Aorta (tissue), 5 donors: ENCODE results near the gene ANKFY1. TPM values are rescaled to one million over a fixed set of nuclear protein-coding genes. Genes with fewer than 3 reads are reported as not detected.
A peak's percentile ranks its signal among the peaks of the same experiment; 100 is the strongest.

ENCODE experiments used
- ATAC-seq: fragments of 200-7000 bp; cut with Tn5 transposase; one replicate; pipeline ENCODE4 v1.9.1; 2022; ENCODE audit warnings: moderate library complexity; ENCODE audit not compliant: low FRiP score
- DNase-seq, 2 donors: peaks; one replicate each; pipeline ENCODE4 v3.0.0-alpha.2; 2020
- H3K27ac ChIP-seq, 2 donors: one replicate each; pipeline ENCODE4 v1.5.1; 2013; ENCODE audit warnings: low read length in 2 of 2, mild to moderate bottlenecking in 2 of 2, moderate library complexity in 2 of 2, control low read depth in 1 of 2, inconsistent platforms in 1 of 2, low read depth in 1 of 2
- H3K27me3 ChIP-seq, 2 donors: one replicate each; pipeline ENCODE4 v1.6.1; 2013; ENCODE audit warnings: control low read depth in 1 of 2, low read length in 1 of 2, mild to moderate bottlenecking in 1 of 2, moderate library complexity in 1 of 2; ENCODE audit not compliant: insufficient read depth in 2 of 2, control insufficient read depth in 1 of 2
- H3K36me3 ChIP-seq, 2 donors: one replicate each; pipeline ENCODE4 v1.6.1; 2013; ENCODE audit warnings: control low read depth in 1 of 2, low read length in 1 of 2, mild to moderate bottlenecking in 1 of 2; ENCODE audit not compliant: insufficient read depth in 2 of 2, control insufficient read depth in 1 of 2
- H3K4me1 ChIP-seq, 2 donors: one replicate each; pipeline ENCODE4 v1.6.1; 2013; ENCODE audit warnings: low read length in 2 of 2, control low read depth in 1 of 2, mild to moderate bottlenecking in 1 of 2, moderate library complexity in 1 of 2; ENCODE audit not compliant: insufficient read depth in 2 of 2, control insufficient read depth in 1 of 2
- H3K4me3 ChIP-seq, 2 donors: one replicate each; pipeline ENCODE4 v1.5.1; 2013; ENCODE audit warnings: low read length in 2 of 2, control low read depth in 1 of 2, mild to moderate bottlenecking in 1 of 2
- H3K9me3 ChIP-seq: one replicate; pipeline ENCODE4 v1.6.1; 2013; ENCODE audit warnings: mild to moderate bottlenecking, low read length; ENCODE audit not compliant: control insufficient read depth
- WGBS, 2 donors: extraction: QIAGEN DNeasy Blood & Tissue Kit; methylation state at CpG; one replicate each; pipeline ENCODE4 v1.1.7; 2013; 5-methylcytosine and 5-hydroxymethylcytosine counted together
- intact Hi-C, 2 donors: fragments of 100-400 bp; cut with DNase I; formaldehyde crosslinking; loops; one replicate each; pipeline versions ENCODE4 v1.14.2 to v1.15.0; 2022
- polyA plus RNA-seq, 2 donors: library from polyadenylated mRNA; stranded (reverse); fragments of 200-250 nt; gene quantifications; one replicate each; pipeline ENCODE4 v1.2.3, GENCODE V29; 2013
- total RNA-seq, 2 donors: library from RNA; stranded (reverse); fragmentation: NEBNext Ultra II Directional; extraction: Animal tissue kit (Norgen Biotek cat#: 25700); gene quantifications; one replicate each; pipeline ENCODE4 v1.2.1, GENCODE V29; 2021
- donor health status: healthy with polysubstance abuse.
- donor health status: Bipolar disorder and iron deficiency.
- donor health status: DM: no; HTN: no; CAD: no.
- donor health status: DM: no; HTN: no; CAD: no.
- donor health status: DM: yes; HTN: yes; CAD: no.

The ANKFY1 gene
- total and polyA plus RNA-seq, 4 donors: 4.5 to 71.6 (median 37.7) TPM

- no peaks in the 10 kb centered on the region for H3K9me3 ChIP-seq
- DNase-seq (peak in 1 of 2 donors; percentile 24), ATAC-seq (no peak)
- no peak overlapping the region for H3K4me3 ChIP-seq
- H3K27ac ChIP-seq: no peak overlapping the region
- 75 to 77% methylated on average over 8 of the region's 8 CpGs for WGBS, 2 donors
- intact Hi-C loops: loop anchor here in 1 of 2 donors (5.0 kb wide), 1 partner anchor 39 kb away; no protein-coding TSS in a partner anchor
- H3K27me3 ChIP-seq: no peaks in the 10 kb centered on the region
- H3K36me3 ChIP-seq: peaks cover 0 to 13% of the 10 kb centered on the region in 2 donors
- H3K4me1 ChIP-seq: no peaks in the 10 kb centered on the region
Measured at GRCh38 chr17:4186357-4186881, 77.4 kb downstream of the ANKFY1 start.

- no peak for ATAC-seq
- Histone ChIP-seq H3K4me3 (no peak overlapping the region), H3K4me1 (no peaks in the 10 kb centered on the region), H3K27ac (no peak overlapping the region), H3K9me3 (no peaks in the 10 kb centered on the region), H3K36me3 (peaks cover 0 to 13% of the 10 kb centered on the region in 2 donors), H3K27me3 (no peaks in the 10 kb centered on the region)
- DNase-seq: no peak
- intact Hi-C loops: loop anchor here in 1 of 2 donors (5.0 kb wide), 1 partner anchor 38 kb away; no protein-coding TSS in a partner anchor
- 92 to 94% methylated on average over 15 of the region's 15 CpGs for WGBS, 2 donors
Measured at GRCh38 chr17:4185656-4186055, 78.1 kb downstream of the ANKFY1 start.

- Histone ChIP-seq H3K4me1 (no peaks in the 10 kb centered on the region), H3K27ac (no peak overlapping the region), H3K27me3 (no peaks in the 10 kb centered on the region), H3K4me3 (no peak overlapping the region), H3K36me3 (peaks cover 0 to 13% of the 10 kb centered on the region in 2 donors), H3K9me3 (no peaks in the 10 kb centered on the region)
- peak in 1 of 2 donors; percentile 53 for DNase-seq
- no peak for ATAC-seq
- 80 to 85% methylated on average over 18 of the region's 18 CpGs for WGBS, 2 donors
- intact Hi-C loops: loop anchor here in 1 of 2 donors (5.0 kb wide), 1 partner anchor 38 kb away; no protein-coding TSS in a partner anchor
Measured at GRCh38 chr17:4184811-4185210, 79.0 kb downstream of the ANKFY1 start.

GRCh38 chr17:4182043-4182442 is 81.7 kb downstream of the ANKFY1 start:
- peak in 1 of 2 donors; percentile 31 for DNase-seq
- no peaks in the 10 kb centered on the region for H3K9me3 ChIP-seq
- 58 to 68% methylated on average over 8 of the region's 8 CpGs for WGBS, 2 donors
- no peak for ATAC-seq
- H3K36me3 ChIP-seq: peaks cover 3 to 18% of the 10 kb centered on the region in 2 donors
- no peak overlapping the region for H3K27ac ChIP-seq
- intact Hi-C loops: no loop called here
- no peaks in the 10 kb centered on the region for H3K27me3 ChIP-seq
- H3K4me1 ChIP-seq: no peaks in the 10 kb centered on the region
- no peak overlapping the region for H3K4me3 ChIP-seq

- no peaks in the 10 kb centered on the region for H3K4me1 ChIP-seq
- no peaks in the 10 kb centered on the region for H3K27me3 ChIP-seq
- H3K4me3 ChIP-seq: no peak overlapping the region
- ATAC-seq (no peak), DNase-seq (peak in 1 of 2 donors; percentile 39)
- H3K36me3 ChIP-seq: peaks cover 3 to 24% of the 10 kb centered on the region in 2 donors
- intact Hi-C loops: no loop called here
- H3K27ac ChIP-seq: no peak overlapping the region
- no peaks in the 10 kb centered on the region for H3K9me3 ChIP-seq
- 64 to 73% methylated on average over 8 of the region's 8 CpGs for WGBS, 2 donors
Measured at GRCh38 chr17:4180791-4181190, 83.0 kb downstream of the ANKFY1 start.

- H3K27ac ChIP-seq: no peak overlapping the region
- peak in 1 of 2 donors; percentile 6 for DNase-seq
- WGBS, 2 donors: 61 to 73% methylated on average over 7 of the region's 7 CpGs
- peaks cover 3 to 27% of the 10 kb centered on the region in 2 donors for H3K36me3 ChIP-seq
- no peaks in the 10 kb centered on the region for H3K4me1 ChIP-seq
- no peaks in the 10 kb centered on the region for H3K9me3 ChIP-seq
- no peak for ATAC-seq
- no peaks in the 10 kb centered on the region for H3K27me3 ChIP-seq
- H3K4me3 ChIP-seq: no peak overlapping the region
- intact Hi-C loops: no loop called here
Measured at GRCh38 chr17:4179071-4179470, 84.7 kb downstream of the ANKFY1 start.

GRCh38 chr17:4178651-4179050 is 85.1 kb downstream of the ANKFY1 start:
- DNase-seq: peak in 1 of 2 donors; percentile 55
- ATAC-seq: no peak
- Histone ChIP-seq H3K9me3 (no peaks in the 10 kb centered on the region), H3K4me1 (no peaks in the 10 kb centered on the region), H3K27me3 (no peaks in the 10 kb centered on the region), H3K36me3 (peaks cover 3 to 29% of the 10 kb centered on the region in 2 donors), H3K4me3 (no peak overlapping the region), H3K27ac (no peak overlapping the region)
- 90 to 91% methylated on average over 15 of the region's 15 CpGs for WGBS, 2 donors
- intact Hi-C loops: no loop called here

- H3K27me3 ChIP-seq: no peaks in the 10 kb centered on the region
- DNase-seq (peak in 1 of 2 donors; percentile 70), ATAC-seq (no peak)
- 93% methylated on average over 21 of the region's 21 CpGs for WGBS, 2 donors
- H3K36me3 ChIP-seq: peaks cover 3 to 31% of the 10 kb centered on the region in 2 donors
- H3K4me1 ChIP-seq: no peaks in the 10 kb centered on the region
- no peak overlapping the region for H3K4me3 ChIP-seq
- intact Hi-C loops: no loop called here
- no peak overlapping the region for H3K27ac ChIP-seq
- H3K9me3 ChIP-seq: no peaks in the 10 kb centered on the region
Measured at GRCh38 chr17:4177806-4178205, 86.0 kb downstream of the ANKFY1 start.

- Histone ChIP-seq H3K27ac (no peak overlapping the region), H3K4me1 (no peaks in the 10 kb centered on the region), H3K9me3 (no peaks in the 10 kb centered on the region), H3K4me3 (no peak overlapping the region), H3K36me3 (peaks cover 3 to 30% of the 10 kb centered on the region in 2 donors), H3K27me3 (no peaks in the 10 kb centered on the region)
- 88 to 89% methylated on average over 12 of the region's 12 CpGs for WGBS, 2 donors
- ATAC-seq: no peak
- DNase-seq: peak in 1 of 2 donors; percentile 36
- intact Hi-C loops: no loop called here
Measured at GRCh38 chr17:4176808-4177472, 86.8 kb downstream of the ANKFY1 start.
